ENCODE data around the gene CMTM7.
A peak's percentile ranks its signal among the peaks of the same experiment; 100 is the strongest.

Gene CMTM7

GRCh38 chr3:32414522-32415202 is 23.0 kb downstream of the CMTM7 start:
- no peak for DNase-seq (ENCODE audit: low read depth)

- DNase-seq (ENCODE audit: low read depth) = no peak
Measured at GRCh38 chr3:32419742-32420125, 28.1 kb downstream of the CMTM7 start.

GRCh38 chr3:32420126-32421038 is 28.7 kb downstream of the CMTM7 start:
- DNase-seq (ENCODE audit: low read depth) = peak; percentile 24

- no peak for DNase-seq (ENCODE audit: low read depth)
Measured at GRCh38 chr3:32421185-32421584, 29.5 kb downstream of the CMTM7 start.

- DNase-seq (ENCODE audit: low read depth) = no peak
Measured at GRCh38 chr3:32421991-32422859, 30.6 kb downstream of the CMTM7 start.

- DNase-seq (ENCODE audit: low read depth) = no peak
Measured at GRCh38 chr3:32422943-32423342, 31.3 kb downstream of the CMTM7 start.

GRCh38 chr3:32423534-32423933 is 31.9 kb downstream of the CMTM7 start:
- no peak for DNase-seq (ENCODE audit: low read depth)

- no peak for DNase-seq (ENCODE audit: low read depth)
Measured at GRCh38 chr3:32423956-32424557, 32.4 kb downstream of the CMTM7 start.

- DNase-seq (ENCODE audit: low read depth) = no peak
Measured at GRCh38 chr3:32424581-32425250, 33.1 kb downstream of the CMTM7 start.

- no peak for DNase-seq (ENCODE audit: low read depth)
Measured at GRCh38 chr3:32428092-32429068, 36.7 kb downstream of the CMTM7 start.

- DNase-seq (ENCODE audit: low read depth) = no peak
Measured at GRCh38 chr3:32430900-32431299, 39.2 kb downstream of the CMTM7 start.

- no peak for DNase-seq (ENCODE audit: low read depth)
Measured at GRCh38 chr3:32431481-32431880, 39.8 kb downstream of the CMTM7 start.

GRCh38 chr3:32432045-32432710 is 40.5 kb downstream of the CMTM7 start:
- no peak for DNase-seq (ENCODE audit: low read depth)

- DNase-seq (ENCODE audit: low read depth) = no peak
Measured at GRCh38 chr3:32432711-32433530, 41.3 kb downstream of the CMTM7 start.

- no peak for DNase-seq (ENCODE audit: low read depth)
Measured at GRCh38 chr3:32434206-32434605, 42.6 kb downstream of the CMTM7 start.

- DNase-seq (ENCODE audit: low read depth) = no peak
Measured at GRCh38 chr3:32435911-32436815, 44.5 kb downstream of the CMTM7 start.

- no peak for DNase-seq (ENCODE audit: low read depth)
Measured at GRCh38 chr3:32436816-32437189, 45.1 kb downstream of the CMTM7 start.

- no peak for DNase-seq (ENCODE audit: low read depth)
Measured at GRCh38 chr3:32437896-32438295, 46.2 kb downstream of the CMTM7 start.

Measured in stimulated activated CD4-positive, alpha-beta T cell treated with anti-CD3 and anti-CD28 coated beads, Interleukin-2, amount 100 ng/mL, for 4 hours (primary cell).